Ectodermal cell (in vitro differentiated cells): ENCODE data around the gene ARSH.
"Not testable (repeated sequence)": the region's sequence is repeated elsewhere in the genome, so short reads cannot be mapped to it uniquely, and the experiment has no call there.

Experiments used
- H3K27ac ChIP-seq: 2 replicates; pipeline ENCODE4 v1.7.0; 2013; ENCODE audit warnings: mild to moderate bottlenecking, low read depth, low read length; ENCODE audit not compliant: insufficient read depth, poor library complexity, severe bottlenecking
- H3K27me3 ChIP-seq: 2 replicates; pipeline ENCODE4 v1.7.0; 2013; ENCODE audit warnings: mild to moderate bottlenecking, low read length; ENCODE audit not compliant: insufficient read depth, control insufficient read depth, poor library complexity, severe bottlenecking
- H3K36me3 ChIP-seq: one replicate; pipeline ENCODE4 v1.7.0; 2013; ENCODE audit warnings: low read length; ENCODE audit not compliant: control insufficient read depth, insufficient read depth
- H3K4me1 ChIP-seq: one replicate; pipeline ENCODE4 v1.7.0; 2013; ENCODE audit warnings: low read length; ENCODE audit not compliant: control insufficient read depth, insufficient read depth
- H3K4me3 ChIP-seq: 2 replicates; pipeline ENCODE4 v1.7.0; 2013; ENCODE audit warnings: low read depth, low read length, control low read depth; ENCODE audit not compliant: insufficient read depth
- H3K9me3 ChIP-seq: 2 replicates; pipeline ENCODE4 v1.7.0; 2013; ENCODE audit warnings: mild to moderate bottlenecking, low read length, moderate library complexity; ENCODE audit not compliant: control insufficient read depth
- WGBS, 2 experiments: methylation state at CpG; one replicate each; pipeline ENCODE4 v1.1.7; 2013; ENCODE audit warnings: missing lambda C conversion rate in 2 of 2; 5-methylcytosine and 5-hydroxymethylcytosine counted together

Gene ARSH

DNA sequence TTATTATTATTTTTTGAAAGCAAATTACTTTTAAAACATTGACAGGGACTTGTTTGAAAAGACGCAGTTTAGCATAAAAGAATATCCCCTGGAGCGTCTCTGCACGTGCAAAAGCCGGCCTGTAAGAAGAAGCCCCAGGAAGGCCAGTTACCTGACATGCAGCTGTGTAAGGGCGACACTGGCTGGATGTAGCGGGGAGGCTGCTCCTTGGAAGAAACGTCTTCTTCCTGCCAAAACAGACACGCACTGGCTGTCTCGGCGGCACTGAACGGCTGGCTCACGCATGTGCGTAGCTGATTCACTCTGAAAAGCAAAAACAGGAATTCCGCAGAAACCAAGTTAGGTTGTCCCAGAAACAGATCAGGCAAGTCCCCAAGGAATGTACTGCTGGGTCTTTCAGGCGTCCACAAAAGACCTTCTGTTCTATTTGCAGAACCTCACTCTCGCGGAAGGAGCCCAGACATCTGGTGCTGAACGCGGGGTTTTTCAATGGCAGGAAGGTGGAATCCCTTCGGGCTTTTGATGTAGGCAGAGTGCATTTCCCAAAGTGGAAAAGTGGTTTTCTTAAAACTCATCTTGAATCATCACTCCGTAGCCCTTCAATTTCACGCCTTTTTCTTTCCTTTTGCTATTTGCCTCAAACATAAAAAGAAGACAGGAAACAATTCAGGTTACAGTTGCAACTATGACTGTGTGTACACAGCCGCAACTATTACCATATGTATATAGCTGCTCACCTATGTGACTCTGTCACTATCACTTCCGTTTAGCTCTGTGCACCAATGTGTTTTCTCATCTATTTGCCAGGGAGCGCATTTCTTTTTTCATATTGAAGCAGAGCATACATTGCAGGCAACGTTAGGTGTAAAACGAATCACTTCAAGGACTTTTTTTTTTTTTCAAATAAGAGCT lies 38.1 kb upstream of the ARSH start:
- no peak overlapping the region for H3K27ac ChIP-seq

DNA sequence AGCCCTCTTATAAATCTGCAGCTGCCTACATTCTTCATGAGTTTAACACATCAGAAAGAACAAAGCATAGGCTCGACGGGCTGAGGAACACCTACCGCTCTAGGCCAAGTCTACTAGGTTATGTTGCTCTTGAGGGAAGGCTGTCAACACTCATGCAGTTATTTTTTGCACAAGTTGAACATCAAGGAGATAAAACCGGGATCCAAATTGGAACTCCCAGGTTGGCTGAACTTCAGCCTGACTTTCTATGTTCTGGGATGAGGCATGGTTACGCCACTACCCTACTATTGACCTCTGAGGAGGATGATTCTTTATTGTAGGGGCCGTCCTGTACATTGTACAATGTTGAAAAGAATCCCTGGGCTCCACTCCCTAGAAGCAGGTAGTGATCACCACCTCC lies 37.3 kb upstream of the ARSH start:
- Histone ChIP-seq H3K27ac (no peak overlapping the region), H3K27me3 (no peaks in the 10 kb centered on the region), H3K9me3 (no peaks in the 10 kb centered on the region), H3K4me1 (peaks cover 4% of the 10 kb centered on the region), H3K4me3 (no peak overlapping the region), H3K36me3 (no peaks in the 10 kb centered on the region)
- 84 to 90% methylated on average over 5 to 6 of the region's 6 CpGs for WGBS, 2 experiments

More for the DNA sequence above, 38.1 kb upstream of the ARSH start:
- WGBS, 2 experiments, result 75 to 82% methylated on average over 22 to 27 of the region's 27 CpGs
- Histone ChIP-seq H3K36me3 (no peaks in the 10 kb centered on the region), H3K9me3 (no peaks in the 10 kb centered on the region), H3K4me3 (no peak overlapping the region), H3K4me1 (peaks cover 4% of the 10 kb centered on the region), H3K27me3 (no peaks in the 10 kb centered on the region)

DNA sequence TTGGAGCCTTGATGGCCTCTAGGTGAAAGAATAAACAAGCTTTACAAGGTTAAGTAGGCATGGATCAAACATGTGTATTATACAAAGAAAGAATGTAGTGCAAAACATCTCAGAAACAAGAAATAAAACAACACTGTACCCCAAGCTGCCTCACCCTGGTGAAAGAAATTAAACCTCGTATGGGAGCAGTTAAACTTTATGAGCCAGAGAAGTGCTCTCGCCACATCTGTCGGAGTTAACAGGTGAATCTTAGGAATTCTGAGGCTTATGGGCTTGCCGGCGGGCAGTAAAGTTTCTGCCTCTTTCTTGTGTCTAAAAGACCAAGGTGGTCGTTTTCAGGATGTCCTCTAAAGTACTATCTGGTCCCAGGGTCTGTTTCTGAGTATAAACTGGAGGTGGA lies 34.0 kb upstream of the ARSH start:
- Histone ChIP-seq H3K27ac (no peak overlapping the region), H3K27me3 (no peaks in the 10 kb centered on the region), H3K36me3 (no peaks in the 10 kb centered on the region), H3K4me3 (no peak overlapping the region), H3K4me1 (peaks cover 4% of the 10 kb centered on the region), H3K9me3 (no peaks in the 10 kb centered on the region)
- 94 to 95% methylated on average over 6 of the region's 6 CpGs for WGBS, 2 experiments

DNA sequence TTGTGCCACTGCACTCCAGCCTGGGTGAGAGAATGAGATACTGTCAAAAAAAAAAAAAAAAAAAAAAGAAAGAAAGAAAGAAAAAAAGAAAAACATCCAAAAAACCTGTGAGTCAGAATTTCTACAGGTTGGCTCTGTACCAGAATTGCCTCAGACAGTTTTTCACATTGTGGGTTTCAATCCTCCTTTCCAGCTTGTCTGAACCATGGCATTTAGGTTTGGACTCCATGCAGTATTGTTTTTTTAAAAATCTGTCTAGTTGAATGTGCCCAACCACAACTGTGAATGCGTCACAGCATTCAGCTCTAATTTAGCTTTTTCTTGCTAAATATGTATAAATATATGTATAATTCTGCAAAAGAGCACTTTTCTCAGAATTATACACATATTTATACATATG lies 31.4 kb upstream of the ARSH start:
- no peaks in the 10 kb centered on the region for H3K36me3 ChIP-seq
- no CpG with 5 or more reads among the region's 1 CpG for WGBS, 2 experiments

DNA sequence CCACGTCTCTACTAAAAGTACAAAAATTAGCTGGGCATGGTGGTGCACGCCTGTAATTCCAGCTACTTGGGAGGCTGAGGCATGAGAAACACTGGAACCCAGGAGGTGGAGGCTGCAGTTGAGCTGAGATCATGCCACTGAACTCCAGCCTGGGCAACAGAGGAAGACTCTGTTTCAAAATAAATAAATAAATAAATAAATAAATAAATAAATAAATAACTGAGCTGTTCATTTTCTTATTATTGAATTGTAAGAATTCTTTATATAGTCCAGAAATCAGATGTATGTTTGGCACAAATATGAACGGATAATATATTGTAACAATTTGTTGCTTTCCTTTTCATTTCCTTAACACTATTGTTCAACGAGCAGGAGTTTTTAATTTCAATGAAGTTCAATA lies 27.7 kb upstream of the ARSH start:
- WGBS, 2 experiments, result 87 to 98% methylated on average over 2 of the region's 4 CpGs
- not testable (repeated sequence) for H3K4me3 ChIP-seq

More for the DNA sequence above, 31.4 kb upstream of the ARSH start:
- Histone ChIP-seq H3K27me3 (no peaks in the 10 kb centered on the region), H3K4me1 (no peaks in the 10 kb centered on the region), H3K9me3 (no peaks in the 10 kb centered on the region), H3K27ac (no peak overlapping the region), H3K4me3 (no peak overlapping the region)

DNA sequence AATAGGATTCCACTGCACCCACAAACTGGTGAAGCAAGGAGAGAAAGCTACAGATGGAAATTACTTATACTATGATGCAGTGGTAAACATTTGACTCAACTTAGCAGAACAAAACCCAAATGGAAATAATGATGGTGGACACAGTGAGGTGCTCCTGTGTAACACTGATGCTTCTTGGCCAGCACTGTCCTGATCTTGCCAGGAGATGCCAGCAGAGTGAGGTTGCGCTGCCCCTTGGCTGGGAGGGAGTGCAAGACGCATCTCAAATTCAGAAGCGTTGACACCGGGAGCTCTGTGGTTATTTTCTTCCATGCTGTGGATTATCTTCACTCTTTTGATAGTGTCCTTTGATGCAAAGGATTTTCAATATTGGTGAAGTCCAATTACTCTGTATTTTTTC lies 22.0 kb upstream of the ARSH start:
- no peaks in the 10 kb centered on the region for H3K27me3 ChIP-seq
- WGBS, 2 experiments, result 89 to 94% methylated on average over 4 of the region's 4 CpGs

More for the DNA sequence above, 27.7 kb upstream of the ARSH start:
- not testable (repeated sequence) for H3K27me3 ChIP-seq, H3K36me3 ChIP-seq, H3K27ac ChIP-seq, H3K4me1 ChIP-seq, H3K9me3 ChIP-seq

DNA sequence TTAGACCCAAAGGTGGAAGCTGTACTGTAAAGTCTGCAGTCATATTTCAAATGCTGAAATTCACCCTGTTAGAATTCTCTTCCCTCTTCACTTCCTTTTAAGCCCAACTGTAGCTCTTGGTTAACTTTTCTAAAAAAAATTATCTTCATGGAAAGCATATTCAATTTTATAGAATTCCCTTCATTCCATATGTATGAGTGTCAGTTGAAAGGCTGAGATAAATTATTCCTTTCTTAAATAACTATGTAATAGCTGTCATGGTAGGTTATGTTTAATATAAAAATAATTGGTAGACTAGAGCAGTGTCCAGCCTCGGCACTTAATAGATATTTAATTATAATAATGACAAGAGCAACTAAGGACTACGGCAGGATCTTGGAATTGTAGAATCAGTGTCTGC lies 16.8 kb upstream of the ARSH start:
- Histone ChIP-seq H3K4me3 (no peak overlapping the region), H3K4me1 (no peaks in the 10 kb centered on the region), H3K9me3 (no peaks in the 10 kb centered on the region), H3K27me3 (no peaks in the 10 kb centered on the region), H3K36me3 (no peaks in the 10 kb centered on the region), H3K27ac (no peak overlapping the region)
- 94 to 100% methylated on average over 1 of the region's 2 CpGs for WGBS, 2 experiments

More for the DNA sequence above, 22.0 kb upstream of the ARSH start:
- Histone ChIP-seq H3K27ac (no peak overlapping the region), H3K9me3 (no peaks in the 10 kb centered on the region), H3K4me1 (no peaks in the 10 kb centered on the region), H3K4me3 (no peak overlapping the region), H3K36me3 (no peaks in the 10 kb centered on the region)

DNA sequence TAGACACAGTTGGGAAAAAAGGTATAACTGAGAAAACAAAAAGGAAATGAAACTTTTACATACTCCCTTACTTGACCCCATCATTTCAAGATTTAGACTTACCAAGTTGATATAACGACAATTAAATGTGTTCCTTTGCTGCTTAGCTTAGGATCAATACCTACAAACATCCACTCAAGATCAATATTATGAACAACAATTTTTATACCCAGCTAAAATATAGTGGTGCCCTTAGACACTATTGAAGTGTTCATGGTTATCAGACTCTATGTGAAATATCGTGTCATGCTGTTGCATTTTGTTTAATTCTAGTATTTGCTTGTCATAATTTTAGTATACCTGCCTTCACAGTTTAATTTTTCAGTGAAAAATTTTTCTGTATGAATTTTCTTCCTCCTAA lies 4.2 kb downstream of the ARSH start:
- Histone ChIP-seq H3K4me3 (no peak overlapping the region), H3K27ac (no peak overlapping the region), H3K27me3 (no peaks in the 10 kb centered on the region), H3K4me1 (no peaks in the 10 kb centered on the region), H3K9me3 (no peaks in the 10 kb centered on the region), H3K36me3 (no peaks in the 10 kb centered on the region)
- WGBS, 2 experiments, result 92 to 100% methylated on average over 1 of the region's 2 CpGs

DNA sequence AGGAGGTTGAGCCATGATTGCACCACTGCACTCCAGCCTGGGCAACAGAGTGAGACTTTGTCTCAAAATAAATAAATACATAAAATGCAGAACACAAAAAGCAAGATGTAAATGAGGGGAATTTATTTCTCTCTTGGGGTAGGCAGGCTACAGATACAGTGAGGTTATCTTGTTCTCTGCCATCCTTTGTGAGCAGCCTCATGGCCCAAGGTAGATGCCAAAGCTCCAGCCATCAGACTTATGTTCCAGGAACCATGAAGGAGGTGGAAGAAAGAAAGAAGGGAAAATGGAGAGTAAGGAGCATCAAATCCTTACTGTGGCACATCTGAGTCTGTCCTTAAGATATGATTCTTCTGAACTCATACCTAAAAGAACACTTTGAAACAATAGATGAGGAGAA lies 11.1 kb downstream of the ARSH start:
- no peaks in the 10 kb centered on the region for H3K27me3 ChIP-seq
- no peaks in the 10 kb centered on the region for H3K4me1 ChIP-seq
- H3K4me3 ChIP-seq, result no peak overlapping the region
- no peaks in the 10 kb centered on the region for H3K9me3 ChIP-seq
- no peaks in the 10 kb centered on the region for H3K36me3 ChIP-seq
- H3K27ac ChIP-seq, result no peak overlapping the region

DNA sequence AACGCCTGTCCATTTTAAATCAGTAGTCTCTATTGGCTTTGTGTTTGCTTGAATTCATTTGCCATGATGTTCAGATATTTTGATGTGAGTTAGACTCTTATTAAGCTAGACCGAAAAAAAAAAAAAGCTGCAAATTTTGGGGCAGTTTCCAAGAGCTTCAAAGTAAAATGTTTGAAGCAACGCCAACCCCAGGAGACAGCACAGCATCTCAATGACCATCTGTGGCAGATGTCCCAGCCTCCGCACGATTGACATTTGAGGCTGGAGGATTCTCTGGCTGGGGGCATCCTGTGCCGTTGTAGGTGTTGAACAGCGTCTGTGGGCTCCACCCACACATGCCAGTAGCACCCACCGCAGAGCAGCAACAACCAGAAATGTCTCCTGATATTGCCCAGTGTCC lies 17.8 kb downstream of the ARSH start:
- Histone ChIP-seq H3K27me3 (no peaks in the 10 kb centered on the region), H3K36me3 (no peaks in the 10 kb centered on the region), H3K27ac (no peak overlapping the region), H3K4me1 (no peaks in the 10 kb centered on the region), H3K9me3 (no peaks in the 10 kb centered on the region), H3K4me3 (no peak overlapping the region)
- WGBS, 2 experiments, result 87 to 88% methylated on average over 8 of the region's 8 CpGs
